22Rv1 (cell line): ENCODE results near the gene CRELD1.

Experiments used
- CTCF ChIP-seq: fragments of 450-650 bp; IDR thresholded peaks from 2 replicates; pipeline ENCODE4 v1.5.1; 2017; ENCODE audit warnings: mild to moderate bottlenecking
- ZFX ChIP-seq: fragments of 450-650 bp; IDR thresholded peaks from 2 replicates; pipeline ENCODE4 v1.6.1; 2017; ENCODE audit warnings: antibody characterized with exemption, borderline replicate concordance

GRCh38 chr3:9897408-9898372 lies 35.9 kb upstream of the CRELD1 start:
- TF ChIP-seq CTCF, result no peak
- TF ChIP-seq ZFX, result no peak
